Pancreas (tissue), 10 donors: ENCODE data around the gene FCHSD1. TPM values are rescaled to one million over a fixed set of nuclear protein-coding genes. Genes with fewer than 3 reads are reported as not detected.

ENCODE experiments used
- ATAC-seq, 4 donors: fragments of 200-7000 bp; cut with Tn5 transposase; one replicate each; pipeline versions ENCODE4 v1.8.0 to v1.9.1; 2020; ENCODE audit warnings: mild to moderate bottlenecking in 4 of 4, moderate library complexity in 4 of 4
- DNase-seq, 6 donors: peaks; one replicate each; pipeline ENCODE4 v3.0.0-alpha.2; 2020
- FAIRE-seq: peaks from 2 replicates; lab custom pipeline; 2012; peaks lifted over from hg19 to GRCh38; lab: Jason Lieb, UNC
- H3K27ac ChIP-seq, 4 donors: fragments of 200-600 bp; sonication (generic); 1 replicate in 3 of 4; 2 replicates in 1 of 4; pipeline versions ENCODE4 v1.5.0 to v1.8.0; 2020
- H3K27me3 ChIP-seq, 4 donors: fragments of 200-600 bp; one replicate each; pipeline ENCODE4 v1.8.0; 2021
- H3K36me3 ChIP-seq, 3 donors: fragments of 200-600 bp; sonication (generic) in 1 of 3; one replicate each; pipeline versions ENCODE4 v1.5.0 to v1.8.0; 2020 to 2021
- H3K4me1 ChIP-seq, 3 donors: fragments of 200-600 bp; one replicate each; pipeline ENCODE4 v1.8.0; 2021
- H3K4me3 ChIP-seq, 4 donors: fragments of 200-600 bp; sonication (generic) in 2 of 4; one replicate each; pipeline versions ENCODE4 v1.5.0 to v1.8.0; 2020 to 2021
- H3K9me3 ChIP-seq, 4 donors: fragments of 200-600 bp; one replicate each; pipeline ENCODE4 v1.8.0; 2021
- WGBS, 2 donors: extraction: QIAGEN DNeasy Blood & Tissue Kit; methylation state at CpG; one replicate each; pipeline ENCODE4 v1.1.7; 2013; 5-methylcytosine and 5-hydroxymethylcytosine counted together
- intact Hi-C, 3 donors: fragments of 100-400 bp; cut with DNase I; formaldehyde crosslinking; loops; one replicate each; pipeline versions ENCODE4 v1.11.1 to v1.14.2; 2022
- polyA plus RNA-seq, 2 donors: library from polyadenylated mRNA; stranded (reverse); fragments of 200-250 nt; gene quantifications; one replicate each; pipeline ENCODE4 v1.2.3, GENCODE V29; 2013
- total RNA-seq, 6 donors: library from RNA; stranded (reverse); fragmentation: NEBNext Ultra II Directional in 4 of 6; extraction: Animal tissue kit (Norgen Biotek cat#: 25700) in 4 of 6; gene quantifications; one replicate each; pipeline versions ENCODE4 v1.2.1 to v1.2.4, GENCODE V29; 2021 to 2023
- TF ChIP-seq, protein P1 (sequence below), 4 donors: fragments of 200-600 bp; sonication (generic) in 3 of 4; IDR thresholded peaks; one replicate each; pipeline versions ENCODE4 v1.5.0 to v1.8.0; 2021; ENCODE audit warnings: antibody characterized with exemption in 4 of 4
- donor health status: healthy with polysubstance abuse.
- donor health status: DM: no; HTN: no; CAD: no; lungs with moderate emphysema.
- donor health status: DM: no; HTN: no; CAD: no.
- donor health status: control.
- donor health status: control.
- donor health status: Bipolar disorder and iron deficiency.
- donor health status: DM: yes; HTN: yes; CAD: no.
- donor health status: DM: no; HTN: no; CAD: no.
- donor health status: DM: no; HTN: no; CAD: no.
- donor health status: DM: yes; HTN: yes; CAD: no.

The FCHSD1 gene
- total and polyA plus RNA-seq, 8 donors: 4.8 to 22.4 (median 9.1) TPM

DNA sequence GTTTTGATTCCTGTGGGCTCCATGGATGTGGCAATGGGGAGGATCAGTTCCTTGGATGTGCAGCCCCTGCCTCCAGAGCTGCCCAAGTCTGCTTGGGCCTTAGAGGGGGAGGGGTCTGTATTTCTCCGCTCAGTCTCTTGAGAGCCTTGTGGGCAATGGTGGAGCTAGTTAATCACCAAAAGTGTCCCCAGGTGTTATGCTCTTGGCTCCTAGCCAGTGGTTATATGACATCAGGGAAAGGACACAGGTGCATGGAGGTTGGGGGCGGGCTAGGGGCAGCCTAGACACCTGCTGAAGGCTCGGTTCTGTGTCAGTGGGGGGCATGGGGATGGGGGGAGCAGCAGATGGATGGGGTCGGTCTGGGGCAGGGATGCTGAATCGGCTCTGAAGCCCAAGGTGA lies 43.3 kb upstream of the FCHSD1 start:
- TF ChIP-seq, protein P1, sequence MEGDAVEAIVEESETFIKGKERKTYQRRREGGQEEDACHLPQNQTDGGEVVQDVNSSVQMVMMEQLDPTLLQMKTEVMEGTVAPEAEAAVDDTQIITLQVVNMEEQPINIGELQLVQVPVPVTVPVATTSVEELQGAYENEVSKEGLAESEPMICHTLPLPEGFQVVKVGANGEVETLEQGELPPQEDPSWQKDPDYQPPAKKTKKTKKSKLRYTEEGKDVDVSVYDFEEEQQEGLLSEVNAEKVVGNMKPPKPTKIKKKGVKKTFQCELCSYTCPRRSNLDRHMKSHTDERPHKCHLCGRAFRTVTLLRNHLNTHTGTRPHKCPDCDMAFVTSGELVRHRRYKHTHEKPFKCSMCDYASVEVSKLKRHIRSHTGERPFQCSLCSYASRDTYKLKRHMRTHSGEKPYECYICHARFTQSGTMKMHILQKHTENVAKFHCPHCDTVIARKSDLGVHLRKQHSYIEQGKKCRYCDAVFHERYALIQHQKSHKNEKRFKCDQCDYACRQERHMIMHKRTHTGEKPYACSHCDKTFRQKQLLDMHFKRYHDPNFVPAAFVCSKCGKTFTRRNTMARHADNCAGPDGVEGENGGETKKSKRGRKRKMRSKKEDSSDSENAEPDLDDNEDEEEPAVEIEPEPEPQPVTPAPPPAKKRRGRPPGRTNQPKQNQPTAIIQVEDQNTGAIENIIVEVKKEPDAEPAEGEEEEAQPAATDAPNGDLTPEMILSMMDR (IDR thresholded peaks at IDR 0.05): no peak
- no peak overlapping the region for H3K4me3 ChIP-seq
- no peaks in the 10 kb centered on the region for H3K9me3 ChIP-seq
- peaks cover 0 to 3% (median 3%) of the 10 kb centered on the region in 3 donors for H3K4me1 ChIP-seq
- intact Hi-C loops: loop anchor here in 1 of 3 donors (5.0 kb wide), 1 partner anchor 263 kb away; the partner anchor contains the start of gene PCDH12
- H3K27ac ChIP-seq: no peak overlapping the region
- H3K36me3 ChIP-seq: no peaks in the 10 kb centered on the region
- DNase-seq: no peak
- no peak for FAIRE-seq
- peaks cover 0 to 3% (median 0%) of the 10 kb centered on the region in 4 donors for H3K27me3 ChIP-seq
- no peak for ATAC-seq
- WGBS, 2 donors: 47 to 50% methylated on average over 5 of the region's 5 CpGs

DNA sequence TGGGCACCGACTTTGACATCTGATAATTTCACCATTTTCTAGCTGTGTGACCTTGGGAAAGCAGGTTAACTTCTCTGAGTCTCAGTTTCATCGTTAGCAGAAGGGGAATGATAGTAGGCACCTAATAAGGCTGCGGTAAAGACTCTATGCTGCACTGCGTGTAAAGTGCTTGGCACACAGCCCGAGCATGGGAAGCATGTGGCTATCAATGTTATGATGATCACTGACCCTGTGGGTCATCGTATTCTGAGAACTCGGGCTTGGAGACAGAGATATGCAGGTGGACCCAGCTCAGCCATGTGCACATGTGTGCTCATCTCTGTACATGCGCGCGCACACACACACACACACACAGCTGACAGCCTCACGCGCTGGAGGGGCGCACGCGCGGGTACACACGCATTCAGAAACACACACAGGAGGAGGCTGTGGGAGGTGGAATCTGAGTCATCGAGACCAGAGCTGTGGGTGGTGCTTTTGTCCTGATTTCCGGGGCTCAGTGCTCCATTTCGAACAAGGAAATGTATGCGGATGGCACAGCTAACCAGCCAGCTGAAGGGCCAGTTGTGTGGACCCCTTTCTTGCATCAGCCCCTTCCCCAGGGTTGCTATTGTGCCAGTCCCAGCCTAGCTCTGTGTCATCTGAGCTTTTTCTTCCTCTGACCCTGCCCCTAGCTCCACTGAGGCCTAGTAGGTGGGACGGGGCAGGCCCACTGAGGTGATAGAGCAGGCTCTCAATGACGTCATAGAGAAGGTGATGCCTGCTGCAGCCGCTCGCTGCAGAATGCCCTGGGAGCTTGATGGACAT lies 41.9 kb upstream of the FCHSD1 start:
- H3K4me1 ChIP-seq: peaks cover 0 to 3% (median 3%) of the 10 kb centered on the region in 3 donors
- H3K27ac ChIP-seq: no peak overlapping the region
- no peaks in the 10 kb centered on the region for H3K9me3 ChIP-seq
- H3K36me3 ChIP-seq: no peaks in the 10 kb centered on the region
- H3K4me3 ChIP-seq: no peak overlapping the region
- H3K27me3 ChIP-seq: peaks cover 0 to 3% (median 0%) of the 10 kb centered on the region in 4 donors
- intact Hi-C loops: loop anchor here in 1 of 3 donors (5.0 kb wide), 1 partner anchor 264 kb away; the partner anchor contains the start of gene PCDH12
- DNase-seq (no peak), FAIRE-seq (no peak), ATAC-seq (peak in 1 of 4 donors; percentile 18)
- 67 to 74% methylated on average over 25 of the region's 25 CpGs for whole genome bisulfite sequencing, 2 donors
- TF ChIP-seq, protein P1 (IDR thresholded peaks at IDR 0.05): no peak

DNA sequence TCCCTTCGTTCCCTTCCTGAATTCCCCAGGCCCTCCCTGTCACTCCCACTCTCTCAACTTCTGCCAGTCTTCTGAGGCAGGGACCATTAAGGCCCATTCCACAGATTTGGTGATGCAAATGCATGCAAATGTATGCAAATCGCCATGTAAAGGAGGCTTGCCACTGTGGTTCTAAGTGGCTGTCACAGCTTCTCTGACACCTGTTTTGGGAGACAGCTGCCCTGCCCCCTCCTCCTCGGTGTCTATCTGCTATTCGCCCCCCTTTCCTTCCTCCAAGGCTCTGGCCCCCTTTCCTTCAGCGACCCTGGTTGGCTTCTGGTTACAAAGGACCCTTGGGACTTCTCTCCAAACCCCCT lies 41.3 kb upstream of the FCHSD1 start:
- 13 to 17% methylated on average over 5 of the region's 5 CpGs for WGBS, 2 donors
- H3K4me1 ChIP-seq: peaks cover 0 to 3% (median 3%) of the 10 kb centered on the region in 3 donors
- DNase-seq: no peak
- peak overlapping the region in 2 of 4 donors; percentile 26 to 38 for H3K4me3 ChIP-seq
- TF ChIP-seq, protein P1 (IDR thresholded peaks at IDR 0.05): no peak
- H3K27ac ChIP-seq: no peak overlapping the region
- intact Hi-C loops: loop anchor here in 1 of 3 donors (5.0 kb wide), 1 partner anchor 265 kb away; the partner anchor contains the start of gene PCDH12
- H3K36me3 ChIP-seq: no peaks in the 10 kb centered on the region
- no peaks in the 10 kb centered on the region for H3K9me3 ChIP-seq
- ATAC-seq: no peak
- peaks cover 0 to 3% (median 0%) of the 10 kb centered on the region in 4 donors for H3K27me3 ChIP-seq
- no peak for FAIRE-seq

DNA sequence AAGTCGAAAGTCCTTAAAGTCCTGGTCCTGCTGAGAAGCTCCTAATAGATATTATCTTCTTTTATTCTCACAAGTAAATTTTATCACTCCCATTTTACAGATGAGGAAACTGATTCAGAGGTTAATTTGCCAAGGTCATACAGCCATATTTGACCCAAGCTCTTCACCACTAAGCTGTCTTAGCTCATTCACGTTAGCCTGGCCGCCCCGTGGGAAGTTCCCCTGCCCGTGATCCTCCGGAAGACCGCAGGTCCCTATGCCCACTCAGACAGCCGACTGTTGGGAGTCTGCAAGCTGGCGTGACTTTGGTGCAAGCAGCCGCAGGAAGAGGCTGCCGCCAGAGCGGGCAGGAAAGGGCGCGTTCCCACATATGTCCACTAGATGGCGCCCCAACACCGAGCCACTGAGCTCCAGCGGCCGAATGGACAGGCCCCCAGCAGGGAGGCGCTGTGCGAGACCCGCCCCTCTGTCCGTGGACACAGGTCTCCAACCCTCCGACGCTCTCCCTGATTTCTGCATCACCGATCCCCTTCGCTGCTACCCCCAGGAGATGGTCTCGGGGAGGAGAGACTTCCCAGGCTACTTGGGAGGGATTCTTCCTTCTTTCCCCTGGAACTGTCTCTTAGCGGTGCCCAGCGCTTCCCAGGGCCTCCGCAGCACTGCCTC lies 40.8 kb upstream of the FCHSD1 start:
- Histone ChIP-seq H3K27ac (no peak overlapping the region), H3K9me3 (no peaks in the 10 kb centered on the region), H3K4me1 (peaks cover 0 to 3% (median 3%) of the 10 kb centered on the region in 3 donors), H3K4me3 (peak overlapping the region in 2 of 4 donors; percentile 26 to 38), H3K36me3 (no peaks in the 10 kb centered on the region), H3K27me3 (peaks cover 0 to 3% (median 0%) of the 10 kb centered on the region in 4 donors)
- peak; percentile 95 to 100 (median 98) for ATAC-seq
- TF ChIP-seq, protein P1 (IDR thresholded peaks at IDR 0.05): peak; percentile 98 to 99 (median 98)
- intact Hi-C loops: loop anchor here in 1 of 3 donors (5.0 kb wide), 1 partner anchor 265 kb away; the partner anchor contains the start of gene PCDH12
- no peak for FAIRE-seq
- DNase-seq: peak; percentile 77 to 98 (median 90)
- WGBS, 2 donors: 1% methylated on average over 30 of the region's 30 CpGs
